ENCODE data around the gene WDR31.
"Not testable (repeated sequence)": the region's sequence is repeated elsewhere in the genome, so short reads cannot be mapped to it uniquely, and the experiment has no call there.

WDR31 gene

GRCh38 chr9:113376634-113377567 lies 36.8 kb upstream of the WDR31 start, which contains the start of gene HDHD3:
Gene HDHD3 (minus strand): TSS chr9:113376986. CDS start chr9:113374354, 2,632 bp downstream.
- peaks cover 5% of the 10 kb centered on the region for H3K4me1 ChIP-seq (ENCODE audit: control insufficient read depth, insufficient read depth, low read length)
- H3K36me3 ChIP-seq (ENCODE audit: control insufficient read depth, insufficient read depth, low read length, severe bottlenecking) = peaks cover 13% of the 10 kb centered on the region
- peak within 1 kb of the TSS; percentile 89 for H3K4me3 ChIP-seq (ENCODE audit: low read length)
- DNase-seq (ENCODE audit: low read depth) = peak; percentile 83
- H3K9me3 ChIP-seq (ENCODE audit: control insufficient read depth, low read length) = no peaks in the 10 kb centered on the region
- no peaks in the 10 kb centered on the region for H3K27me3 ChIP-seq (replicated peaks; ENCODE audit: control insufficient read depth, insufficient read depth, low read length)
- peak within 1 kb of the TSS; percentile 88 for H3K9ac ChIP-seq (ENCODE audit: low read length)

DNA sequence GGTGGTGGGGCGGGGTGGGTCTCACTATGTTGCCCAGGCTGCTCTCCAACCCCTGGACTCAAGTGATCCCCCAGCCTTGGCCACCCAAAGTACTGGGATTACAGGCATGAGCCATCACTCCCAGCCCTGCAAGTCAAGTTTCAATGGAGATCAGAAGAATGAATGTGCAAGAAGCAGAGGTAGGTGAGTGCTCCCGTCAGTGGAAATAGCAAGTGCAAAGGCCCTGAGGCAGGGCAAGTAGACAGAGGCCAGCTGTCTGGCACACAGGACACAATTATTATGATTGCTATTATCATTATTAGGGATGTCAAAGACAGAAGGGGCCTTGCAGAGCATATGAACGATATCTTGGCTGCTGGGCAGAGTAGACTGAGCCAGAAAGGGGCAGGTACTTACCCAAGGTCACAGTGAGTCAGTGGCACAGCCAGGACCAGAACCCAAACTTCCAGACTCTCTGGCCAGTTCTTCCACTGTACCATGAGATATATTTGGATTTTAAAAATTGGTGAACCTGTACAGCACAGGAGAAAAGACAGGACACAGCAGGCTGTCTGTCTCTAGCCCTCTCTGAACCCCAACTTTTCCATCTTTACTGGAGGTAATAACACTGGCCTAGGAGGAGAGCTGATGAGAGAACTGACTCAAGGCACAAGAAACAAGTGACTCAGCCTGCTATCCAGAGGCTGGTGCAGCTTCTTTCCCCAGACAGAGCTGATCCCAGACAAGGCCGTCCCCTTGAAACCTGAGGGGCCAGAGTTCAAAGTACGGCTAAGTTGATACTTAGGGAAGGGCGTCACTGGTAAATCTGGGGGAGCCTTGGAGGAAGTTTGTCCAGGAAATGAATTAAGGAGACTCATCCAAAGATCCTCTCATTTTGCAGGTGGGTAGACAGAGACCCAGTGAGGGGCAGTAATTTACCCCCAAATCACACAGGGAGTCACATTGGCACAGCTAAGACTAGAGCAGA lies 35.3 kb upstream of the WDR31 start:
- peak overlapping the region; percentile 89 for H3K4me3 ChIP-seq (ENCODE audit: low read length)
- H3K27me3 ChIP-seq (replicated peaks; ENCODE audit: control insufficient read depth, insufficient read depth, low read length) = no peaks in the 10 kb centered on the region
- no peaks in the 10 kb centered on the region for H3K9me3 ChIP-seq (ENCODE audit: control insufficient read depth, low read length)
- H3K36me3 ChIP-seq (ENCODE audit: control insufficient read depth, insufficient read depth, low read length, severe bottlenecking) = peaks cover 13% of the 10 kb centered on the region
- H3K4me1 ChIP-seq (ENCODE audit: control insufficient read depth, insufficient read depth, low read length) = peaks cover 5% of the 10 kb centered on the region
- no peak for DNase-seq (ENCODE audit: low read depth)
- no peak overlapping the region for H3K9ac ChIP-seq (ENCODE audit: low read length)

DNA sequence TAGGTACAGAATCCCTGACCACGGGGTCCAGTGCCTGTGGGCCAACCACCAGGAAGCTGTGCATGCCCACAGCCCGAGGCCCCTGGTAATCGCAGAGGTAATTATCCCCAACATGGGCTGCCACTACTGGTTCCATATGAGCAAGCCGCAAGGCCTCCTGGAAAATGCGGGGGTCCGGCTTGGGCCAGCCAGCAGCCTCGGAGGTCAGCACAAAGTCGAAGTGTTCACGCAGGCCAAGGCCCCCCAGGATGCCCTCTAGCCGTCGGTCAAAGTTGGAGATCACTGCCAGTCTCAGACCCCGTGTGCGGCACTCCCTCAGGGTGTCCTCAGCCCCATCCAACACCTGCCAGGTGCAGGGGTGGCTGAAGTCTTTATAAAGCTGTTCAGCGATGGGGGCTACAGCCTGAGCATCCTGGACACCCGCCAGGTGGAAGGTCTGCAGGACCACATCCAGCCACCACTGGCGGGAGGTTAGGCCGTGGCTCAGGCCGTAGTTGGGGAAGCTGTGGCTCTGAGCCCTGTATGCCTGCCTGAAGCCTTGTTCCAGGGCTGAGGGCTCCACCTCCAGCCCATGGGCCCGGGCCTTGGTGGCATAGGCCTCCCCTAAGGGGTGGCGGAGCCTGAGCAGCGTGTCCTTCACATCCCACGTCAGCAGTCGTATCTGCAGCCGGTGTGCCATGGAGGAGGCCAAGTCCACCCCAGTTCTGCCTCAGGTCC lies 33.8 kb upstream of the WDR31 start:
- Histone ChIP-seq H3K9me3 (ENCODE audit: control insufficient read depth, low read length) (no peaks in the 10 kb centered on the region), H3K36me3 (ENCODE audit: control insufficient read depth, insufficient read depth, low read length, severe bottlenecking) (peaks cover 13% of the 10 kb centered on the region), H3K9ac (ENCODE audit: low read length) (no peak overlapping the region), H3K27me3 (replicated peaks; ENCODE audit: control insufficient read depth, insufficient read depth, low read length) (no peaks in the 10 kb centered on the region), H3K4me1 (ENCODE audit: control insufficient read depth, insufficient read depth, low read length) (peaks cover 5% of the 10 kb centered on the region), H3K4me3 (ENCODE audit: low read length) (no peak overlapping the region)
- no peak for DNase-seq (ENCODE audit: low read depth)

DNA sequence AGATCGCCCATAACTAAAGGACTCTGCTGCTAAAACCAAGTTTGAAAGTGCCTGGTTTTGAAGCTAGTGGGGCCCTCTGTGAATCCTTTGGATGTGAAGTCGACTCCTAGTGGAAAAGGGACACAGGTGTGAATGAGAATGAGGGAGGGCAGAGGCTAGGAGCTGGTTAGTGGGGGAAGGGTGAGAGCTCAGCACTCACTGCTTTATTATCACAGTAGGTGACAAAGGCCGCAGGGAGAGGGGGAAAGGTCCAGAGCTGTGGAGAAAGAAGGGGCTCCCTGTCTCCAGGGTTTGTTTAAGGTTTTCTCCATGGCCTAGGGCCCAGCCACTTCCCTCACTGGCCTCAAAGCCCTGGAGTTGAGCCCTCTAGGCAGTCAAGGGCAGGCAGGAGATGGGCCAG lies 33.2 kb upstream of the WDR31 start:
- Histone ChIP-seq H3K4me3 (ENCODE audit: low read length) (no peak overlapping the region), H3K27me3 (replicated peaks; ENCODE audit: control insufficient read depth, insufficient read depth, low read length) (no peaks in the 10 kb centered on the region), H3K36me3 (ENCODE audit: control insufficient read depth, insufficient read depth, low read length, severe bottlenecking) (peaks cover 13% of the 10 kb centered on the region), H3K9ac (ENCODE audit: low read length) (no peak overlapping the region), H3K4me1 (ENCODE audit: control insufficient read depth, insufficient read depth, low read length) (peaks cover 5% of the 10 kb centered on the region), H3K9me3 (ENCODE audit: control insufficient read depth, low read length) (no peaks in the 10 kb centered on the region)
- DNase-seq (ENCODE audit: low read depth) = no peak

- Histone ChIP-seq H3K9ac (ENCODE audit: low read length) (no peak overlapping the region), H3K9me3 (ENCODE audit: control insufficient read depth, low read length) (no peaks in the 10 kb centered on the region), H3K4me1 (ENCODE audit: control insufficient read depth, insufficient read depth, low read length) (peaks cover 5% of the 10 kb centered on the region), H3K4me3 (ENCODE audit: low read length) (no peak overlapping the region), H3K36me3 (ENCODE audit: control insufficient read depth, insufficient read depth, low read length, severe bottlenecking) (peaks cover 13% of the 10 kb centered on the region), H3K27me3 (replicated peaks; ENCODE audit: control insufficient read depth, insufficient read depth, low read length) (no peaks in the 10 kb centered on the region)
- DNase-seq (ENCODE audit: low read depth) = no peak
Measured at GRCh38 chr9:113372059-113372458, 32.0 kb upstream of the WDR31 start.

DNA sequence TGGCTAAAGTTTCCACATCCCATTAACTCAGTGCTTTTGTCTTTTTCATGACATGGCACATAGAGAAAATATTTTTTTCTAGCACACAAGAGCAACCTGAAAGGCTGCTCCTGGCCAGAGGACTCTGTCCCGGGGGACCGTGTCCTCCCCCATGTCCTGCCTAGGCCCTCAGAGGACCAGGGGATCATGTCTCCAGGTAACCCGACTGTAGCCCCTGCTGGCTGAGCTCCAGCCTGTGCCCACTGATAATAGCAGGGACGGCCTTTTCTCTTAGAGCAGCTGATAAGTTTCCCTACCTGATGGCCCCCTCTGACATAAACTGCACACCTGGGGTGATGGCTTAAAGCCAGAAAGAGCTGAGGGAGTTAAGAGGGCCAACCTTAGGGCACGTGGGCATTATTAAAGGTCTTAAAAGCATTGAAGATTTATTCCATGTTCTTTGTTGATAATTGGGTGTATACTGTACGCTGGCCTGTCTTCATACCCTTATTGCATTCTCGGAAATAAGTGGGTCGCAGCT lies 30.8 kb upstream of the WDR31 start:
- peaks cover 11% of the 10 kb centered on the region for H3K4me1 ChIP-seq (ENCODE audit: control insufficient read depth, insufficient read depth, low read length)
- no peak overlapping the region for H3K4me3 ChIP-seq (ENCODE audit: low read length)
- no peaks in the 10 kb centered on the region for H3K27me3 ChIP-seq (replicated peaks; ENCODE audit: control insufficient read depth, insufficient read depth, low read length)
- DNase-seq (ENCODE audit: low read depth) = no peak
- H3K9me3 ChIP-seq (ENCODE audit: control insufficient read depth, low read length) = no peaks in the 10 kb centered on the region
- H3K36me3 ChIP-seq (ENCODE audit: control insufficient read depth, insufficient read depth, low read length, severe bottlenecking) = peaks cover 13% of the 10 kb centered on the region
- no peak overlapping the region for H3K9ac ChIP-seq (ENCODE audit: low read length)

DNA sequence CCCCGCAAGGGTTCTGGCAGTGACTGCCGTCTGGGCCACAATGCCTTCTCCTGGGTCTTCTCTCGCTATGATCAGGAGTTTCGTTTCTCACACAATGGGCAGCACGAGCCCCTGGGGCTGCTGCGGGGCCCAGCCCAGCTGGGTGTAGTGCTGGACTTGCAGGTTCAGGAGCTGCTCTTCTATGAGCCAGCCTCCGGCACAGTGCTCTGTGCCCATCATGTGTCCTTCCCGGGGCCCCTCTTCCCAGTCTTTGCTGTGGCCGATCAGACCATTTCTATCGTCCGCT lies 29.7 kb upstream of the WDR31 start:
- Histone ChIP-seq H3K4me1 (ENCODE audit: control insufficient read depth, insufficient read depth, low read length) (peaks cover 12% of the 10 kb centered on the region), H3K9ac (ENCODE audit: low read length) (no peak overlapping the region), H3K4me3 (ENCODE audit: low read length) (no peak overlapping the region), H3K27me3 (replicated peaks; ENCODE audit: control insufficient read depth, insufficient read depth, low read length) (no peaks in the 10 kb centered on the region), H3K36me3 (ENCODE audit: control insufficient read depth, insufficient read depth, low read length, severe bottlenecking) (peaks cover 13% of the 10 kb centered on the region), H3K9me3 (ENCODE audit: control insufficient read depth, low read length) (no peaks in the 10 kb centered on the region)
- DNase-seq (ENCODE audit: low read depth) = no peak

GRCh38 chr9:113368982-113369854 lies 29.1 kb upstream of the WDR31 start:
- Histone ChIP-seq H3K4me3 (ENCODE audit: low read length) (no peak overlapping the region), H3K4me1 (ENCODE audit: control insufficient read depth, insufficient read depth, low read length) (peaks cover 12% of the 10 kb centered on the region)
- DNase-seq (ENCODE audit: low read depth) = no peak

GRCh38 chr9:113368348-113368981 lies 28.4 kb upstream of the WDR31 start:
- H3K36me3 ChIP-seq (ENCODE audit: control insufficient read depth, insufficient read depth, low read length, severe bottlenecking) = peaks cover 4% of the 10 kb centered on the region
- H3K9ac ChIP-seq (ENCODE audit: low read length) = no peak overlapping the region
- no peaks in the 10 kb centered on the region for H3K9me3 ChIP-seq (ENCODE audit: control insufficient read depth, low read length)
- DNase-seq (ENCODE audit: low read depth) = no peak
- H3K4me1 ChIP-seq (ENCODE audit: control insufficient read depth, insufficient read depth, low read length) = peaks cover 12% of the 10 kb centered on the region
- no peak overlapping the region for H3K4me3 ChIP-seq (ENCODE audit: low read length)
- H3K27me3 ChIP-seq (replicated peaks; ENCODE audit: control insufficient read depth, insufficient read depth, low read length) = no peaks in the 10 kb centered on the region

More at GRCh38 chr9:113368982-113369854, 29.1 kb upstream of the WDR31 start:
- Histone ChIP-seq H3K9ac (ENCODE audit: low read length) (no peak overlapping the region), H3K9me3 (ENCODE audit: control insufficient read depth, low read length) (no peaks in the 10 kb centered on the region), H3K36me3 (ENCODE audit: control insufficient read depth, insufficient read depth, low read length, severe bottlenecking) (peaks cover 12% of the 10 kb centered on the region), H3K27me3 (replicated peaks; ENCODE audit: control insufficient read depth, insufficient read depth, low read length) (no peaks in the 10 kb centered on the region)

DNA sequence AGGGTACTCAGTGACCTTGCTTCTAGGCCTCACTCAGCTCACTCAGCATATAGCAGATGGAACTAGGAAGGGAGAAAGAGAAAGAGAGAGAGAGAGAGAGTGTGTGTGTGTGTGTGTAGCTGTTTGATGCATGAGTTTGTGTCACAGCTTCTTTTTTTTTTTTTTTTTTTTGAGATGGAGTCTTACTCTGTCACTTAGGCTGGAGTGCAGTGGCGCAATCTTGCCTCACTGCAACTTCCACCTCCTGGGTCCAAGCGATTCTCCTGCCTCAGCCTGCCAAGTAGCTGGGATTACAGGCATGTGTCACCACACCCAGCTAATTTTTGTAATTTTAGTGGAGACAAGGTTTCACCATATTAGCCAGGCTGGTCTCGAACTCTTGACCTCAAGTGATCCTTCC lies 25.6 kb upstream of the WDR31 start:
- not testable (repeated sequence) for H3K4me3 ChIP-seq (ENCODE audit: low read length); H3K27me3 ChIP-seq (replicated peaks; ENCODE audit: control insufficient read depth, insufficient read depth, low read length); H3K9me3 ChIP-seq (ENCODE audit: control insufficient read depth, low read length); DNase-seq (ENCODE audit: low read depth); H3K36me3 ChIP-seq (ENCODE audit: control insufficient read depth, insufficient read depth, low read length, severe bottlenecking); H3K9ac ChIP-seq (ENCODE audit: low read length)
- peaks cover 21% of the 10 kb centered on the region for H3K4me1 ChIP-seq (ENCODE audit: control insufficient read depth, insufficient read depth, low read length)

Measured in adipocyte (in vitro differentiated cells).